H9 (cell line): ENCODE results near the gene MED17. TPM values are rescaled to one million over a fixed set of nuclear protein-coding genes. Genes with fewer than 3 reads are reported as not detected.

Experiments
- DNase-seq: peaks from one replicate; pipeline ENCODE4 v3.0.0-alpha.2; 2017
- H2AFZ ChIP-seq: one replicate; pipeline ENCODE4 v1.6.1; 2013; ENCODE audit warnings: mild to moderate bottlenecking, low read length, control low read depth, moderate library complexity
- H2AK5ac ChIP-seq: 2 replicates; pipeline ENCODE4 v1.6.1; 2013; ENCODE audit warnings: low read length, control low read depth, mixed read lengths; ENCODE audit not compliant: insufficient read length
- H2BK120ac ChIP-seq: one replicate; pipeline ENCODE4 v1.6.1; 2013; ENCODE audit warnings: low read depth, mild to moderate bottlenecking, low read length, control low read depth, inconsistent platforms; ENCODE audit not compliant: poor library complexity, severe bottlenecking
- H2BK12ac ChIP-seq: 2 replicates; pipeline ENCODE4 v1.6.1; 2013; ENCODE audit warnings: low read length, control low read depth, mixed read lengths, low read depth; ENCODE audit not compliant: insufficient read length
- H2BK15ac ChIP-seq: 2 replicates; pipeline ENCODE4 v1.6.1; 2013; ENCODE audit warnings: low read depth, low read length, control low read depth
- H2BK20ac ChIP-seq: one replicate; pipeline ENCODE4 v1.6.1; 2013; ENCODE audit warnings: low read depth, mild to moderate bottlenecking, low read length, control low read depth, inconsistent platforms; ENCODE audit not compliant: poor library complexity, severe bottlenecking
- H2BK5ac ChIP-seq: 2 replicates; pipeline ENCODE4 v1.6.1; 2013; ENCODE audit warnings: low read length, control low read depth, mixed read lengths; ENCODE audit not compliant: insufficient read length
- H3K14ac ChIP-seq: 2 replicates; pipeline ENCODE4 v1.6.1; 2013; ENCODE audit warnings: low read length, control low read depth; ENCODE audit not compliant: insufficient read depth
- H3K18ac ChIP-seq: 2 replicates; pipeline ENCODE4 v1.6.1; 2013; ENCODE audit warnings: low read depth, mild to moderate bottlenecking, mixed read lengths, low read length, control low read depth; ENCODE audit not compliant: insufficient read length
- H3K23ac ChIP-seq: 2 replicates; pipeline ENCODE4 v1.6.1; 2013; ENCODE audit warnings: low read length, control low read depth, mixed read lengths, low read depth; ENCODE audit not compliant: insufficient read length
- H3K23me2 ChIP-seq: 2 replicates; pipeline ENCODE4 v1.6.1; 2013; ENCODE audit warnings: low read depth, mild to moderate bottlenecking, mixed read lengths, low read length, control low read depth; ENCODE audit not compliant: insufficient read length, poor library complexity, severe bottlenecking
- H3K27ac ChIP-seq: 2 replicates; pipeline ENCODE4 v1.5.1; 2013; ENCODE audit warnings: low read length, control low read depth, mixed read lengths, low read depth; ENCODE audit not compliant: insufficient read length
- H3K27me3 ChIP-seq: 2 replicates; pipeline ENCODE4 v1.6.1; 2013; ENCODE audit warnings: low read length, control low read depth, inconsistent platforms; ENCODE audit not compliant: insufficient read depth
- H3K4ac ChIP-seq: 2 replicates; pipeline ENCODE4 v1.6.1; 2013; ENCODE audit warnings: low read depth, mild to moderate bottlenecking, control low read depth, inconsistent platforms, low read length, moderate library complexity
- H3K4me1 ChIP-seq: 2 replicates; pipeline ENCODE4 v1.6.1; 2013; ENCODE audit warnings: low read length, control low read depth, inconsistent platforms; ENCODE audit not compliant: insufficient read depth
- H3K4me2 ChIP-seq: 2 replicates; pipeline ENCODE4 v1.6.1; 2013; ENCODE audit warnings: low read length, control low read depth, mixed read lengths; ENCODE audit not compliant: insufficient read length, insufficient read depth
- H3K56ac ChIP-seq: 2 replicates; pipeline ENCODE4 v1.6.1; 2013; ENCODE audit warnings: low read depth, mild to moderate bottlenecking, mixed read lengths, low read length, control low read depth; ENCODE audit not compliant: insufficient read length
- H3K79me1 ChIP-seq: 2 replicates; pipeline ENCODE4 v1.6.1; 2013; ENCODE audit warnings: low read depth, mild to moderate bottlenecking, moderate library complexity, low read length, control low read depth, inconsistent platforms; ENCODE audit not compliant: insufficient read depth, poor library complexity, severe bottlenecking
- H3K79me2 ChIP-seq: 2 replicates; pipeline ENCODE4 v1.6.1; 2013; ENCODE audit warnings: low read length, control low read depth, inconsistent platforms; ENCODE audit not compliant: insufficient read depth
- H3K9ac ChIP-seq: 2 replicates; pipeline ENCODE4 v1.6.1; 2013; ENCODE audit warnings: low read length, control low read depth, mixed read lengths; ENCODE audit not compliant: insufficient read length; ENCODE audit errors: extremely low read depth
- H3K9me3 ChIP-seq: one replicate; pipeline ENCODE4 v1.6.1; 2013; ENCODE audit warnings: low read depth, low read length, inconsistent platforms; ENCODE audit not compliant: control insufficient read depth
- H3T11ph ChIP-seq: one replicate; pipeline ENCODE4 v1.6.1; 2013; ENCODE audit warnings: mild to moderate bottlenecking, low read length, control low read depth, inconsistent platforms
- H4K20me1 ChIP-seq: one replicate; pipeline ENCODE4 v1.6.1; 2013; ENCODE audit not compliant: control insufficient read depth, insufficient read length, insufficient read depth
- H4K5ac ChIP-seq: 2 replicates; pipeline ENCODE4 v1.6.1; 2013; ENCODE audit warnings: low read depth, mild to moderate bottlenecking, mixed read lengths, low read length, control low read depth; ENCODE audit not compliant: insufficient read length
- H4K8ac ChIP-seq: replicated peaks from 2 replicates; pipeline ENCODE4 v1.6.1; 2013; ENCODE audit warnings: low read length, control low read depth, mixed read lengths, low read depth; ENCODE audit not compliant: insufficient read length
- H4K91ac ChIP-seq: 2 replicates; pipeline ENCODE4 v1.6.1; 2013; ENCODE audit warnings: low read depth, mild to moderate bottlenecking, moderate library complexity, mixed read lengths, low read length, control low read depth; ENCODE audit not compliant: insufficient read length
- H3K27ac Mint-ChIP-seq, 3 experiments: 2 replicates in 2 of 3; 3 replicates in 1 of 3; pipeline ENCODE4 v1.8.0; 2020 to 2021; ENCODE audit warnings: mixed read lengths in 3 of 3, mild to moderate bottlenecking in 1 of 3, moderate library complexity in 1 of 3
- H3K27me3 Mint-ChIP-seq: 2 replicates; pipeline ENCODE4 v1.8.0; 2021; ENCODE audit warnings: low read depth, mild to moderate bottlenecking, moderate library complexity, mixed read lengths
- H3K36me3 Mint-ChIP-seq, 3 experiments: 2 replicates in 2 of 3; 3 replicates in 1 of 3; pipeline ENCODE4 v1.8.0; 2020 to 2021; ENCODE audit warnings: low read depth in 3 of 3, mixed read lengths in 3 of 3; ENCODE audit not compliant: insufficient read depth in 1 of 3
- H3K4me1 Mint-ChIP-seq, 2 experiments: 2 replicates each; pipeline ENCODE4 v1.8.0; 2020; ENCODE audit warnings: mixed read lengths in 2 of 2
- H3K4me3 Mint-ChIP-seq, 2 experiments: 2 replicates in 1 of 2; 3 replicates in 1 of 2; pipeline ENCODE4 v1.8.0; 2020 to 2021; ENCODE audit warnings: mild to moderate bottlenecking in 2 of 2, mixed read lengths in 2 of 2, moderate library complexity in 1 of 2
- H3K9me3 Mint-ChIP-seq, 2 experiments: 2 replicates in 1 of 2; 3 replicates in 1 of 2; pipeline ENCODE4 v1.8.0; 2020; ENCODE audit warnings: mild to moderate bottlenecking in 2 of 2, mixed read lengths in 2 of 2, moderate library complexity in 1 of 2
- CTCF ChIP-seq: fragments of 200-600 bp; sonication (generic); conservative IDR thresholded peaks from 3 replicates; pipeline ENCODE4 v1.8.0; 2021; ENCODE audit warnings: antibody characterized with exemption, mild to moderate bottlenecking
- WGBS: extraction: QIAGEN DNeasy Blood & Tissue Kit; methylation state at CpG from one replicate; pipeline ENCODE4 v1.1.7; 2013; ENCODE audit warnings: missing lambda C conversion rate, low lambda C conversion rate, mixed read lengths; ENCODE audit not compliant: insufficient read length; ENCODE audit errors: extremely low coverage; 5-methylcytosine and 5-hydroxymethylcytosine counted together
- total RNA-seq: library from RNA; stranded (reverse); gene quantifications from 2 replicates; pipeline ENCODE4 v1.2.1, GENCODE V29; 2021

The MED17 gene
- total RNA-seq, 1 experiment from 2014 or later, result 43.3 TPM

- Mint-ChIP-seq H3K9me3 (no peaks in the 10 kb centered on the region), H3K4me1 (peaks cover 9 to 19% of the 10 kb centered on the region in 2 experiments), H3K27me3 (no peaks in the 10 kb centered on the region), H3K27ac (no peak overlapping the region), H3K4me3 (no peak overlapping the region), H3K36me3 (no peaks in the 10 kb centered on the region)
- Histone ChIP-seq H3K56ac (no peak overlapping the region), H4K20me1 (no peaks in the 10 kb centered on the region), H3K4me1 (no peaks in the 10 kb centered on the region), H3K9ac (no peak overlapping the region), H3K27me3 (no peaks in the 10 kb centered on the region), H2BK5ac (no peak overlapping the region), H2AK5ac (no peak overlapping the region), H2BK20ac (no peak overlapping the region), H4K5ac (no peak overlapping the region), H3K18ac (no peak overlapping the region), H4K8ac (no peak overlapping the region), H3K23ac (no peak overlapping the region), H2BK120ac (no peak overlapping the region), H2BK15ac (no peak overlapping the region), H2BK12ac (no peak overlapping the region), H3K79me2 (no peaks in the 10 kb centered on the region), H3K23me2 (no peaks in the 10 kb centered on the region), H3K79me1 (no peaks in the 10 kb centered on the region), H3K27ac (no peak overlapping the region), H3T11ph (no peak overlapping the region), H3K9me3 (no peaks in the 10 kb centered on the region), H2AFZ (no peak overlapping the region), H3K4ac (no peak overlapping the region), H3K14ac (no peak overlapping the region), H4K91ac (no peak overlapping the region), H3K4me2 (no peak overlapping the region)
- no CpG with 5 or more reads among the region's 4 CpGs for WGBS
- no peak for DNase-seq
- TF ChIP-seq CTCF, result no peak
Measured at GRCh38 chr11:93861808-93862207, 77.7 kb downstream of the MED17 start.

Other genes with a start within 250 kb of the MED17 start
- 35.6 and 41.1 TPM in 2 replicates for gene SMCO4, start 240.9 kb upstream of the MED17 start, total RNA-seq
- gene CEP295, start 122.6 kb upstream of the MED17 start, total RNA-seq, result 15.3 and 17.0 TPM in 2 replicates
- 258 and 272 TPM in 2 replicates for gene TAF1D, start 42.8 kb upstream of the MED17 start, total RNA-seq
- 16.1 and 18.0 TPM in 2 replicates for gene C11orf54, start 42.6 kb upstream of the MED17 start, total RNA-seq
- gene VSTM5, start 66.3 kb downstream of the MED17 start, total RNA-seq, result not detected in 2 replicates
- gene HEPHL1, start 237.1 kb downstream of the MED17 start, total RNA-seq, result 0.07 TPM in 1 of 2 replicates, not detected in the other